Measurements from ENCODE around the gene PRKAG3.

The PRKAG3 gene
- total RNA-seq = 0 reads per million in 2 experiments

- no peak for DNase-seq (ENCODE audit: low read depth)
These were observed at the start of gene PRKAG3 for GRCh38 chr2:218831378-218831990. Gene PRKAG3, minus strand, starts transcription at chr2:218831803.

DNA sequence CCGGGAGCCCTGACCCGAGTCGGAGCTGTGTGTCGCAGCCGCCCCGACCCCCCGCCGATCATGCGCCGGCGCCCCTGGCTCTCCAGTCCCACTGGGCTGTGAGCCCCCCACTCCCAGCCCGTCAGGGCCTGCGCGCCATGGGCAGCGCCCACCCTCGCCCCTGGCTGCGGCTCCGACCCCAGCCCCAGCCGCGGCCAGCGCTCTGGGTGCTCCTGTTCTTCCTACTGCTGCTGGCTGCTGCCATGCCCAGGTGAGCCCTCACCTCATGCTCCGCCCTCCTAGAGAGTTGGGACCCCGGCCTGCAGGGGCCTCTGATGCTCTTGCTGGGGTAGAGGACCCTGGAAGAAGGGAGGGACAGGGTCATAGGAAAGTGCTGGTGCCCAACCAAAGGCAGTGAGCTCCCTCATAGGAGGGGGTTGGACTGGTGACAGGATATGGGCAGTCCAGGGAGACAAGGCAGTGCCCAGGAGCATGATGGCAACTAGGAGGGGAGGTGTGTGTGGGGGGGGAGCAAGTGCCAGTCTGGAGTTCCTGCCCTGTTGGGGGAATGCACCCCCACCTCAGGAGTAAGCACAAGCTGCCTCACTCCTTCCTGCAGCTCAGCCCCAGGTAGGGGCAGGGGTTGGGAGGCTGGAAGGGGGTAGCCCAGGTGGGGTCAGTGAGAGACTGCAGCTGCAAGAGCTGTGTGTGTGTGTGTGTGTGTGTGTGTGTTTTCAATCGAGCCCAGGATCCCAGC lies 49.4 kb upstream of the PRKAG3 start:
- no peak for DNase-seq (ENCODE audit: low read depth)

- peak; percentile 86 for DNase-seq (ENCODE audit: low read depth)
These were observed 48.7 kb upstream of the PRKAG3 start, which contains the start of gene WNT10A for GRCh38 chr2:218880102-218880858. Gene WNT10A, plus strand, starts transcription at chr2:218880852. Its CDS starts 144 bp downstream, at chr2:218880996.

GRCh38 chr2:218879776-218880101 lies 48.1 kb upstream of the PRKAG3 start:
- no peak for DNase-seq (ENCODE audit: low read depth)

- no peak for DNase-seq (ENCODE audit: low read depth)
These were observed 47.5 kb upstream of the PRKAG3 start for GRCh38 chr2:218878926-218879761.

DNA sequence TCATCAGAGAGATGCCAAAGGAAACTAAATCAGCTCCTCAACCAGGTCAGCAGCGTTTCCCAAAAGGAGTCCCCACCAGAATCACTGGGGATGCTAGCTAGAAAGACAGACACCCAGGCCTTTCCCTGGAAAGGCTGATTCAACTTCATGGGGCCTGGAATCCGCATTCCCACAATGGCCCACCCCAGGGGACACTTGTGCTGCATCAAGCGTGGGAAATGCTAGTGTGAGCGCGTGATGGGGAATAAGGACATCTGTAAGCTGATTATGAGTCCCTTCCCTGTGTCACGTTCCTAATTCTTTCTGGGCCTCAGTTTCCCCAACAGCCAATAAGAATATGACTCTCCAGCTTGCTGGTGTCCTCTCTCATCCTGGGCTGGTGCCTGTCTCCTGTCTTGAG lies 46.9 kb upstream of the PRKAG3 start:
- no peak for DNase-seq (ENCODE audit: low read depth)

DNA sequence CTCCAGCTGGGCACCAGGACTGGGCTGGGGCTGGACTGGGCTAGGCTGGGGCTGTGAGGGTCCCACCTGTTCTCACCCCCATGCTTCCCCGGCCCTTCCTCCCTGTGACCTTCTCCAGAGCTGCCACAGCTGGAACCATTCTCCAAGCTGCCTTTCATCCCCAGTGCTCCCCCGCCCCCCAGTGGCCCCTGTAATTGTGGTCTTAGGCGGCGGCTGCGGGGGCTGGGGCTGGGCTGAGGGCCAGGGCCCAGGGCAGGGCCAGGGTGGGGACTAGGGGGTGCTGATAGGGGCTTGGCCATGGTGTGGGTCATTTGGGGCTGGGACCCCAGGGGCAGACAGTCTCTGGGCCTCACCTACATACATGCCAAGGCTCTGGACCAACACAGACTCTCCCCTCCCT lies 46.3 kb upstream of the PRKAG3 start:
- DNase-seq (ENCODE audit: low read depth) = no peak

DNA sequence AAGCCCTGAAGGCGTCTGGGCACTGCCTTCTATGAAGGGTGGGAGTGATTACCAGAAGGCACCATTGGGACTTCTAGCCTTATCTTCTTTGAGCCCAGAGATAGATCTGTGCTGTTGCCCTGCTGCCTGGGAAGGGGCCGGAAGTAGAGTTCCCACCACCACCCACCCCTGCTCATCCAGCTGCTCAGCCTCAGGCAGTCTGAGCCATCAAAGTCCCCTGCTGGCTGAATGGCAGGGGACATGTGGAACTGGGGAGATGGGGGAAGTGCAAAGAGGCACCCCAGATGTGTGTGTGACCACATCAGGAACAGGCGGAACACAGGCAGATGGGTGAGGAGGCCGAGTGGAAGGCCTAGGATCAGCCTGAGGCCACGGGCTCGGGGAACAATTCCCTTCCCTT lies 45.7 kb upstream of the PRKAG3 start:
- DNase-seq (ENCODE audit: low read depth) = no peak

DNA sequence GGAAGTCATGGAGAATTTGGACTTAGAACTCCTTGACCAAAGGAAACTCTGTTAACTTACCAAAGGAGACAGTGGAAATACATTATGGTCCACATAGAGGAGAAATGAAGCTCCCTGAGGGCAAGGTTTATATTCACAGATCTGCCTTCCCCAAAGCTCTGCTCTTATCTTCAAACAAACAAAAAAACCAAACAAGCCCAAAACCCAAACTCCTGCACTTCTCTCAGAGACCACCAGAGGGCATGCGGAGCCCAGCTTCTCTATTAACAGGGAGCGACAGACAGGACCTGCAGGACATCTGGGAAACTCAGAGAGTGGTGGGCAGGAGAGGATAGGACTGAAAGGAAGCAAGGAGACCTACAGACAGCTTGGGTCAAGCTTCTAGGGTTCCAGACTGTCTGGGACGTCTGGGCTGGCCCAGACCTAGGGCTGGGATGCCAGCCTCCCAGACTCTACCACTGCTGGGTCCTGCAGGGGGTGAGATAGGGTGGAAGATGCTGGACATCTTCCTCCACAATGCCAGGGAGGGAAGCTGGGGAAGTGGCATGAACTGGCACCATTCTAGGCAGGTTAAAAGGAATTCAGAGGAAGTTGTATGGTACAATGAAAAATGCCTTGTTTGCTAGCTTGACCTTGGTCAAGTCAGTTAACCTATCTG lies 45.1 kb upstream of the PRKAG3 start:
- peak; percentile 58 for DNase-seq (ENCODE audit: low read depth)

- DNase-seq (ENCODE audit: low read depth) = no peak
These were observed 44.2 kb upstream of the PRKAG3 start for GRCh38 chr2:218875692-218876246.

GRCh38 chr2:218873359-218874194 lies 42.0 kb upstream of the PRKAG3 start:
- no peak for DNase-seq (ENCODE audit: low read depth)

DNA sequence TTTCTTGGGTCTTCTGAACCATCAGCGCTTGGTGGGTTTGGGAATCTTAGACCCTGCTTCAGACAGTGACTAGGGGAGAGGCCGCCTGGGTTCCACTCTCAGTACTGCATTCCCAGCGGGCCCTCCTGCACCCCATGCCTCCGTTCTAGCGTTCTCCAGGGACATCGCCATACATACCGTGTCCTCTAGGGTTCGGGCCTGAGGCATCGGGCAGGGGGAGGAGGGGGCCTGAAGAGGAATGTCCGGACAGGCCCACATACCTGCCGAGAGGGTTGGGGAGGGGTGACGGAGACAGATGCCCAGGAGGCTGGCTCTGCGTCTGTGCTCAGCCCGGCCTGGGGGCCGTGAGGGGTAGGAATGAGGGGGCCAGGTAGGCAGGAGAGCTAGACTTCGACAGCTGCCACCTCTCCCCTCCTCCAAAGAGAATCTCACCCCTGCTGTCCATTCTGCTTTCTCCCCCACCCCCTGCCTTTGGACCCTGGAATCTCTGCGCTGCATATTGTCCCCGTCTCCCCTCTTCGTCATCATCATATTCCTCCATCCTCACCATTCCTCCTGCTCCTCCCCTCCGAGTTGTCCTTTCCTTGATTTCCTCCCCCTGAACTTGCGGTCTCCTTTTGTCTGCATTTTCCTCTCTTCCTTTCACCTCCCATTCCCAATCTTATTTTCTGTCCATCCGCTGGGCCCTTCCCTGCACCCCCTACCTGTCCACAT lies 41.2 kb upstream of the PRKAG3 start:
- no peak for DNase-seq (ENCODE audit: low read depth)

GRCh38 chr2:218871345-218872302 lies 40.0 kb upstream of the PRKAG3 start:
- DNase-seq (ENCODE audit: low read depth) = no peak

DNA sequence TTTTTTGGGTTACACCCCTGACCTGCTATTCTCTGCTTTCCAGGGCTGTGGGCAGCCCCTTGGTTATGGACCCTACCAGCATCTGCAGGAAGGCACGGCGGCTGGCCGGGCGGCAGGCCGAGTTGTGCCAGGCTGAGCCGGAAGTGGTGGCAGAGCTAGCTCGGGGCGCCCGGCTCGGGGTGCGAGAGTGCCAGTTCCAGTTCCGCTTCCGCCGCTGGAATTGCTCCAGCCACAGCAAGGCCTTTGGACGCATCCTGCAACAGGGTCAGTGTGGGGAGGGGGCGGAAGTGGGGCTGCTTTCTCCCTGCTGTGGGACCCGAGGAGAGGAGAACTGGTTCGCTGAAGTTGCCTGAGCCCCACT lies 39.4 kb upstream of the PRKAG3 start:
- DNase-seq (ENCODE audit: low read depth) = no peak

GRCh38 chr2:218869064-218869463 lies 37.5 kb upstream of the PRKAG3 start:
- DNase-seq (ENCODE audit: low read depth) = no peak

DNA sequence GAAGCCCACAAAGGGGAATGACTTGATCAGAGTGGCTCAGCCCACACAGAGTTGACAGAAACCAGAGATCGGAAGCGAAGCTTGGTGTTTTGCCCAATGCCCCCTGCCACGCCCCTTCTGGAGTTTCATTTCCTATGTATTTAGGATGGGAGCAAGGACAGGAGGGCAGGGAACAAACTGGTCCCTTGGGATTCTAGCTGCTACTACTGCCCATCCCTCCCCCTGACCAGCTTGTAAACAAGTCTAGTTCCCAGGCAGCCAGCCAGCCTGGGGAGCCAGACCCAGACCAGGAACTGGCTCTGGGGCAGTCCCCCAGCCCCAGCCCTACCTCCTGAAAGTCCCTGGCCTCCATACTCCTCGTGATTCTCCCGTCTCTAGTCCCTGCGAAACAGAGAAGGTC lies 36.3 kb upstream of the PRKAG3 start:
- DNase-seq (ENCODE audit: low read depth) = no peak

DNA sequence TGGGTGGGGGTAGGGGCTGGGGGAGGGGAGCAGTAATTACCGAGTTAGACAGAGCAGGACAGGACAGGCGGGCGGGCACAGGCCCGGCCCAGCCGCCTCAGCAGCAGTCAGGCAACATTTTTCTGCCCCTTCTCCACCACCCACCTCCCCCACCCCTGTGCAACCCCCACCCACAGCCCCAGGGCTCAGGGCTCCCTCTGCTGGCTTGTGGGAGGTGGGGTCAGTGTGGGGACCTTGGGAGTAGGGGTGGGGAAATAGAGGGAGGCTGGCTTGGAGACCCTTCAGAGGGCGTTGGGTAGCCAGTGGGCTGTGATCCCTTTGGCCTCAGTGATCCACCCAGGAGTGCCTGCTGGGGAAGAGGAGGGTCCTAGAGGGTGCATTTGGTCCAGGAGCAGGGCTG lies 34.4 kb upstream of the PRKAG3 start:
- no peak for DNase-seq (ENCODE audit: low read depth)

DNA sequence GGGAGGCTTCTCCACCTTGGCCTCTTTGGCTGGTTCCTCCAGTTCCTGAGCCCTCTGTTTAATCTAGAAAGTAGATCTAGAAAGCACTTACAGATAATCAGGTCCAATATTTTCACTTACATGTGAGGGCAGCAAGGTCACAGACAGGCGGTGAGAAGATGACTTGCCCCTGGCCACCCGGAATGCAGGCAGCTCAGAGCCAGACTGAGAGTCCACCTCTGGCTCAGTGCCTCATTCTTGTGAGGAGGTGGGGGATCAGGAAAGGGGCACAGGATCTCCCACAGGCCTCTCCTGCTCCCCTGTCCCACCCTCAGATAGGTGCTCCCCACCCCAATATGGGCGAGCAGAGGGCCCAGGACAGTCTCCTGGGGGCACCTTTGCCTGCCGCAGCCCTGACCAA lies 33.8 kb upstream of the PRKAG3 start:
- no peak for DNase-seq (ENCODE audit: low read depth)
